Spleen (tissue), 7 donors: ENCODE measurements around the gene MACROD2.

Experiments used
- POLR2A ChIP-seq, 3 donors: fragments of 450-650 bp; IDR thresholded peaks; one replicate each; pipeline ENCODE4 v1.5.1; 2017; ENCODE audit warnings: antibody characterized with exemption in 3 of 3, mild to moderate bottlenecking in 1 of 3
- POLR2AphosphoS5 ChIP-seq, 3 donors: sonication (generic); formaldehyde crosslinking; IDR thresholded peaks; one replicate each; pipeline ENCODE4 v1.5.1; 2017; ENCODE audit warnings: antibody characterized with exemption in 3 of 3
- TF ChIP-seq, protein P1 (sequence below), 11 experiments: fragments of 200-600 bp in 7 of 11; fragments of 450-650 bp in 4 of 11; sonication (generic) in 4 of 11; IDR thresholded peaks in 8 of 11; conservative IDR thresholded peaks in 3 of 11; 1 replicate in 7 of 11; 2 replicates in 4 of 11; pipeline versions ENCODE4 v1.4.0 to v1.8.0; 2016 to 2021; ENCODE audit warnings: antibody characterized with exemption in 11 of 11, inconsistent platforms in 4 of 11, mild to moderate bottlenecking in 1 of 11
- donor health status: DM: no; HTN: no; CAD: no; lungs with moderate emphysema.
- donor health status: DM: no; HTN: no; CAD: no.
- donor health status: DM: no; HTN: no; CAD: no.

DNA sequence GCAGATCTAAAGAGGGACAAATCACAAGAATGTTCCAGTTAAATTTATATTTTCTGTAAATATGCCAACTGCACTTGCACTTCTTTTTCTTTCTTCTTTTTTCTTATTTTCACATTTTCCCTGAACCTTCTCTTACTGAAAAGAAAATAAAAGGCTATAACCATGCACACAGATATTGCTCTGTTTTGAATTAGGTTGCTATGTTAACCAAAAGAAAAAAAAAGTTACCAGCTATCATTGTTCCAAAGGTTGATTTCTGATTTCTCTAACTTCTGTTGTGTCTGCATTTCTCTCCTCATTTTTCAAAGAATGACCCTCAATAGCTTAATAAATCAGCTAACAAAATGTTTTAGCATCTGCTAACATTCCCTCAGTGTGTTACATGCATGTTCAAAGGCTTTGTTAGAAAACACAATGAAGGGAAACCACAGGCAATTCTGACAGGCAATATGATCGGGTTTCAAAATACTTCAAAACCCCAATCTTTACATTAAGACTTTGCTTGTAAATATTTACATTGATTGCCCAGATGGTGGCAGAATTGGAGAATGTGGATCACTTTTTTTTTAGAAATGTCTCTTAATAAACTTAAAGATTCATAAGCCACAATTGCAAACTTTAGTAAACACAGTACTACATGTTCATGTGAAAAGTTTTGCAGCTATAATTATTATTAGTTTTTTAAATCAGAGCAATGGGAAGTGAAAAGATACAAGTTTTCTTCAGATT is 1270.4 kb downstream of the MACROD2 start:
- TF ChIP-seq, protein P1, sequence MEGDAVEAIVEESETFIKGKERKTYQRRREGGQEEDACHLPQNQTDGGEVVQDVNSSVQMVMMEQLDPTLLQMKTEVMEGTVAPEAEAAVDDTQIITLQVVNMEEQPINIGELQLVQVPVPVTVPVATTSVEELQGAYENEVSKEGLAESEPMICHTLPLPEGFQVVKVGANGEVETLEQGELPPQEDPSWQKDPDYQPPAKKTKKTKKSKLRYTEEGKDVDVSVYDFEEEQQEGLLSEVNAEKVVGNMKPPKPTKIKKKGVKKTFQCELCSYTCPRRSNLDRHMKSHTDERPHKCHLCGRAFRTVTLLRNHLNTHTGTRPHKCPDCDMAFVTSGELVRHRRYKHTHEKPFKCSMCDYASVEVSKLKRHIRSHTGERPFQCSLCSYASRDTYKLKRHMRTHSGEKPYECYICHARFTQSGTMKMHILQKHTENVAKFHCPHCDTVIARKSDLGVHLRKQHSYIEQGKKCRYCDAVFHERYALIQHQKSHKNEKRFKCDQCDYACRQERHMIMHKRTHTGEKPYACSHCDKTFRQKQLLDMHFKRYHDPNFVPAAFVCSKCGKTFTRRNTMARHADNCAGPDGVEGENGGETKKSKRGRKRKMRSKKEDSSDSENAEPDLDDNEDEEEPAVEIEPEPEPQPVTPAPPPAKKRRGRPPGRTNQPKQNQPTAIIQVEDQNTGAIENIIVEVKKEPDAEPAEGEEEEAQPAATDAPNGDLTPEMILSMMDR (IDR thresholded peaks at IDR 0.05 in 8 of 11, conservative IDR thresholded peaks at IDR 0.05 in 3 of 11), result no peak
- TF ChIP-seq POLR2A (IDR thresholded peaks at IDR 0.05) (no peak), POLR2AphosphoS5 (IDR thresholded peaks at IDR 0.05) (no peak)
